ENCODE data around the gene THAP2. TPM values are rescaled to one million over a fixed set of nuclear protein-coding genes. Genes with fewer than 3 reads are reported as not detected.

The THAP2 gene
- total and polyA plus RNA-seq, 2 experiments from 2014 or later: 4.7 to 16.5 TPM

DNA sequence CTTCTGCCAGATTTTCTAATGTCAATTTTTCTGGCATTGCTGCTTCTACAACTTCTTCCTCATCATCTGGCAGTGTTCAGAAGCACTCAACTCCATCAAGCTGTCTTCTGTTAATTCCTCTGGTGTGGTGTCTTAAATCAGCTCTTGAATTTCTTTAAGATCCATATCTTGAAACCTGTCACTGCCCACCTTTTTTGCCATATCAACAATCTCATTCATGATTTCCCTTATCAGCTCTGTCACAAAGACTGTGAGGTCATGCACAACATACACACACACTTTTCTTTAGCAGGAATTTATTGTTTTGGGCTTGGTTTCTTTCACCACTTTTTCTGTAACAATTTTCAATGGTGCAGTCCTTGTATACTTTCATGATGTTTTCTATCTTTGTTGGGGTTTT is 7.2 kb downstream of the THAP2 start:
- H3K4me3 Mint-ChIP-seq: no peak overlapping the region

More for the DNA sequence above, 7.2 kb downstream of the THAP2 start:
- no peaks in the 10 kb centered on the region; the same call in 2 of the 3 replicates for H3K36me3 Mint-ChIP-seq (ENCODE audit: low read depth)
- DNase-seq (ENCODE audit: low spot score) (no peak), ATAC-seq (no peak)
- Histone ChIP-seq H3K4me2 (no peak overlapping the region), H3K27ac (ENCODE audit: low read depth) (no peak overlapping the region), H3K36me3 (ENCODE audit: insufficient read depth) (no peaks in the 10 kb centered on the region), H3K4me3 (no peak overlapping the region), H3K9me2 (ENCODE audit: insufficient read depth) (no peaks in the 10 kb centered on the region), H3K79me2 (replicated peaks; ENCODE audit: insufficient read depth) (peaks cover 2% of the 10 kb centered on the region), H3K27me3 (ENCODE audit: insufficient read depth) (no peaks in the 10 kb centered on the region), H4K20me1 (replicated peaks; ENCODE audit: insufficient read depth) (no peaks in the 10 kb centered on the region), H2AFZ (no peak overlapping the region), H3F3A (replicated peaks; ENCODE audit: low read depth) (no peaks in the 10 kb centered on the region), H3K4me1 (ENCODE audit: insufficient read depth) (0 out of 2 replicates have a peak, but pooled peaks cover 4% of the 10 kb centered on the region)
- no peak overlapping the region for H3K27ac Mint-ChIP-seq
- H3K9me3 Mint-ChIP-seq: no peaks in the 10 kb centered on the region
- no peaks in the 10 kb centered on the region for H3K27me3 Mint-ChIP-seq (ENCODE audit: insufficient read depth, low read depth, poor library complexity)
- TF ChIP-seq, protein P1, sequence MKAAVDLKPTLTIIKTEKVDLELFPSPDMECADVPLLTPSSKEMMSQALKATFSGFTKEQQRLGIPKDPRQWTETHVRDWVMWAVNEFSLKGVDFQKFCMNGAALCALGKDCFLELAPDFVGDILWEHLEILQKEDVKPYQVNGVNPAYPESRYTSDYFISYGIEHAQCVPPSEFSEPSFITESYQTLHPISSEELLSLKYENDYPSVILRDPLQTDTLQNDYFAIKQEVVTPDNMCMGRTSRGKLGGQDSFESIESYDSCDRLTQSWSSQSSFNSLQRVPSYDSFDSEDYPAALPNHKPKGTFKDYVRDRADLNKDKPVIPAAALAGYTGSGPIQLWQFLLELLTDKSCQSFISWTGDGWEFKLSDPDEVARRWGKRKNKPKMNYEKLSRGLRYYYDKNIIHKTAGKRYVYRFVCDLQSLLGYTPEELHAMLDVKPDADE (IDR thresholded peaks at IDR 0.05): no peak
- TF ChIP-seq EZH2 (IDR thresholded peaks at IDR 0.05; ENCODE audit: low read depth, unreplicated experiment) (no peak), POLR2AphosphoS5 (IDR thresholded peaks at IDR 0.05; ENCODE audit: low read depth) (no peak), EZH2phosphoT487 (IDR thresholded peaks at IDR 0.05; ENCODE audit: unreplicated experiment) (no peak), ZNF114 (CRISPR knock-in tag; IDR thresholded peaks at IDR 0.05) (no peak), NANOG (IDR thresholded peaks at IDR 0.05; ENCODE audit: borderline replicate concordance) (no peak), CREB1 (CRISPR knock-in tag; IDR thresholded peaks at IDR 0.05; ENCODE audit: low read depth) (no peak), JUNB (IDR thresholded peaks at IDR 0.05; ENCODE audit: unreplicated experiment) (no peak), STAT1 (IDR thresholded peaks at IDR 0.05; ENCODE audit: unreplicated experiment) (no peak), ZNF331 (CRISPR knock-in tag; IDR thresholded peaks at IDR 0.05; ENCODE audit: low read depth) (no peak)
- TF ChIP-seq, protein P2, sequence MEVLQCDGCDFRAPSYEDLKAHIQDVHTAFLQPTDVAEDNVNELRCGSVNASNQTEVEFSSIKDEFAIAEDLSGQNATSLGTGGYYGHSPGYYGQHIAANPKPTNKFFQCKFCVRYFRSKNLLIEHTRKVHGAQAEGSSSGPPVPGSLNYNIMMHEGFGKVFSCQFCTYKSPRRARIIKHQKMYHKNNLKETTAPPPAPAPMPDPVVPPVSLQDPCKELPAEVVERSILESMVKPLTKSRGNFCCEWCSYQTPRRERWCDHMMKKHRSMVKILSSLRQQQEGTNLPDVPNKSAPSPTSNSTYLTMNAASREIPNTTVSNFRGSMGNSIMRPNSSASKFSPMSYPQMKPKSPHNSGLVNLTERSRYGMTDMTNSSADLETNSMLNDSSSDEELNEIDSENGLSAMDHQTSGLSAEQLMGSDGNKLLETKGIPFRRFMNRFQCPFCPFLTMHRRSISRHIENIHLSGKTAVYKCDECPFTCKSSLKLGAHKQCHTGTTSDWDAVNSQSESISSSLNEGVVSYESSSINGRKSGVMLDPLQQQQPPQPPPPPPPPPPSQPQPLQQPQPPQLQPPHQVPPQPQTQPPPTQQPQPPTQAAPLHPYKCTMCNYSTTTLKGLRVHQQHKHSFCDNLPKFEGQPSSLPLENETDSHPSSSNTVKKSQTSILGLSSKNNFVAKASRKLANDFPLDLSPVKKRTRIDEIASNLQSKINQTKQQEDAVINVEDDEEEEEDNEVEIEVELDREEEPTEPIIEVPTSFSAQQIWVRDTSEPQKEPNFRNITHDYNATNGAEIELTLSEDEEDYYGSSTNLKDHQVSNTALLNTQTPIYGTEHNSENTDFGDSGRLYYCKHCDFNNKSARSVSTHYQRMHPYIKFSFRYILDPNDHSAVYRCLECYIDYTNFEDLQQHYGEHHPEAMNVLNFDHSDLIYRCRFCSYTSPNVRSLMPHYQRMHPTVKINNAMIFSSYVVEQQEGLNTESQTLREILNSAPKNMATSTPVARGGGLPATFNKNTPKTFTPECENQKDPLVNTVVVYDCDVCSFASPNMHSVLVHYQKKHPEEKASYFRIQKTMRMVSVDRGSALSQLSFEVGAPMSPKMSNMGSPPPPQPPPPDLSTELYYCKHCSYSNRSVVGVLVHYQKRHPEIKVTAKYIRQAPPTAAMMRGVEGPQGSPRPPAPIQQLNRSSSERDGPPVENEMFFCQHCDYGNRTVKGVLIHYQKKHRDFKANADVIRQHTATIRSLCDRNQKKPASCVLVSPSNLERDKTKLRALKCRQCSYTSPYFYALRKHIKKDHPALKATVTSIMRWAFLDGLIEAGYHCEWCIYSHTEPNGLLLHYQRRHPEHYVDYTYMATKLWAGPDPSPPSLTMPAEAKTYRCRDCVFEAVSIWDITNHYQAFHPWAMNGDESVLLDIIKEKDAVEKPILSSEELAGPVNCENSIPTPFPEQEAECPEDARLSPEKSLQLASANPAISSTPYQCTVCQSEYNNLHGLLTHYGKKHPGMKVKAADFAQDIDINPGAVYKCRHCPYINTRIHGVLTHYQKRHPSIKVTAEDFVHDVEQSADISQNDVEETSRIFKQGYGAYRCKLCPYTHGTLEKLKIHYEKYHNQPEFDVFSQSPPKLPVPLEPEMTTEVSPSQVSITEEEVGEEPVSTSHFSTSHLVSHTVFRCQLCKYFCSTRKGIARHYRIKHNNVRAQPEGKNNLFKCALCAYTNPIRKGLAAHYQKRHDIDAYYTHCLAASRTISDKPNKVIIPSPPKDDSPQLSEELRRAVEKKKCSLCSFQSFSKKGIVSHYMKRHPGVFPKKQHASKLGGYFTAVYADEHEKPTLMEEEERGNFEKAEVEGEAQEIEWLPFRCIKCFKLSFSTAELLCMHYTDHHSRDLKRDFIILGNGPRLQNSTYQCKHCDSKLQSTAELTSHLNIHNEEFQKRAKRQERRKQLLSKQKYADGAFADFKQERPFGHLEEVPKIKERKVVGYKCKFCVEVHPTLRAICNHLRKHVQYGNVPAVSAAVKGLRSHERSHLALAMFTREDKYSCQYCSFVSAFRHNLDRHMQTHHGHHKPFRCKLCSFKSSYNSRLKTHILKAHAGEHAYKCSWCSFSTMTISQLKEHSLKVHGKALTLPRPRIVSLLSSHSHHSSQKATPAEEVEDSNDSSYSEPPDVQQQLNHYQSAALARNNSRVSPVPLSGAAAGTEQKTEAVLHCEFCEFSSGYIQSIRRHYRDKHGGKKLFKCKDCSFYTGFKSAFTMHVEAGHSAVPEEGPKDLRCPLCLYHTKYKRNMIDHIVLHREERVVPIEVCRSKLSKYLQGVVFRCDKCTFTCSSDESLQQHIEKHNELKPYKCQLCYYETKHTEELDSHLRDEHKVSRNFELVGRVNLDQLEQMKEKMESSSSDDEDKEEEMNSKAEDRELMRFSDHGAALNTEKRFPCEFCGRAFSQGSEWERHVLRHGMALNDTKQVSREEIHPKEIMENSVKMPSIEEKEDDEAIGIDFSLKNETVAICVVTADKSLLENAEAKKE (CRISPR knock-in tag; IDR thresholded peaks at IDR 0.05): no peak
- TF ChIP-seq, protein P3, sequence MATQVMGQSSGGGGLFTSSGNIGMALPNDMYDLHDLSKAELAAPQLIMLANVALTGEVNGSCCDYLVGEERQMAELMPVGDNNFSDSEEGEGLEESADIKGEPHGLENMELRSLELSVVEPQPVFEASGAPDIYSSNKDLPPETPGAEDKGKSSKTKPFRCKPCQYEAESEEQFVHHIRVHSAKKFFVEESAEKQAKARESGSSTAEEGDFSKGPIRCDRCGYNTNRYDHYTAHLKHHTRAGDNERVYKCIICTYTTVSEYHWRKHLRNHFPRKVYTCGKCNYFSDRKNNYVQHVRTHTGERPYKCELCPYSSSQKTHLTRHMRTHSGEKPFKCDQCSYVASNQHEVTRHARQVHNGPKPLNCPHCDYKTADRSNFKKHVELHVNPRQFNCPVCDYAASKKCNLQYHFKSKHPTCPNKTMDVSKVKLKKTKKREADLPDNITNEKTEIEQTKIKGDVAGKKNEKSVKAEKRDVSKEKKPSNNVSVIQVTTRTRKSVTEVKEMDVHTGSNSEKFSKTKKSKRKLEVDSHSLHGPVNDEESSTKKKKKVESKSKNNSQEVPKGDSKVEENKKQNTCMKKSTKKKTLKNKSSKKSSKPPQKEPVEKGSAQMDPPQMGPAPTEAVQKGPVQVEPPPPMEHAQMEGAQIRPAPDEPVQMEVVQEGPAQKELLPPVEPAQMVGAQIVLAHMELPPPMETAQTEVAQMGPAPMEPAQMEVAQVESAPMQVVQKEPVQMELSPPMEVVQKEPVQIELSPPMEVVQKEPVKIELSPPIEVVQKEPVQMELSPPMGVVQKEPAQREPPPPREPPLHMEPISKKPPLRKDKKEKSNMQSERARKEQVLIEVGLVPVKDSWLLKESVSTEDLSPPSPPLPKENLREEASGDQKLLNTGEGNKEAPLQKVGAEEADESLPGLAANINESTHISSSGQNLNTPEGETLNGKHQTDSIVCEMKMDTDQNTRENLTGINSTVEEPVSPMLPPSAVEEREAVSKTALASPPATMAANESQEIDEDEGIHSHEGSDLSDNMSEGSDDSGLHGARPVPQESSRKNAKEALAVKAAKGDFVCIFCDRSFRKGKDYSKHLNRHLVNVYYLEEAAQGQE (IDR thresholded peaks at IDR 0.05; ENCODE audit: unreplicated experiment): no peak
- TF ChIP-seq, protein P4, sequence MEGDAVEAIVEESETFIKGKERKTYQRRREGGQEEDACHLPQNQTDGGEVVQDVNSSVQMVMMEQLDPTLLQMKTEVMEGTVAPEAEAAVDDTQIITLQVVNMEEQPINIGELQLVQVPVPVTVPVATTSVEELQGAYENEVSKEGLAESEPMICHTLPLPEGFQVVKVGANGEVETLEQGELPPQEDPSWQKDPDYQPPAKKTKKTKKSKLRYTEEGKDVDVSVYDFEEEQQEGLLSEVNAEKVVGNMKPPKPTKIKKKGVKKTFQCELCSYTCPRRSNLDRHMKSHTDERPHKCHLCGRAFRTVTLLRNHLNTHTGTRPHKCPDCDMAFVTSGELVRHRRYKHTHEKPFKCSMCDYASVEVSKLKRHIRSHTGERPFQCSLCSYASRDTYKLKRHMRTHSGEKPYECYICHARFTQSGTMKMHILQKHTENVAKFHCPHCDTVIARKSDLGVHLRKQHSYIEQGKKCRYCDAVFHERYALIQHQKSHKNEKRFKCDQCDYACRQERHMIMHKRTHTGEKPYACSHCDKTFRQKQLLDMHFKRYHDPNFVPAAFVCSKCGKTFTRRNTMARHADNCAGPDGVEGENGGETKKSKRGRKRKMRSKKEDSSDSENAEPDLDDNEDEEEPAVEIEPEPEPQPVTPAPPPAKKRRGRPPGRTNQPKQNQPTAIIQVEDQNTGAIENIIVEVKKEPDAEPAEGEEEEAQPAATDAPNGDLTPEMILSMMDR (conservative IDR thresholded peaks at IDR 0.05; ENCODE audit: low read depth in 2 of 2): no peak
- H3K4me1 Mint-ChIP-seq: peaks cover 3% of the 10 kb centered on the region; the same call in 1 of the 3 replicates

Data from GM23338 (cell line).